ENCODE measurements around the gene HBEGF.

Gene HBEGF

DNA sequence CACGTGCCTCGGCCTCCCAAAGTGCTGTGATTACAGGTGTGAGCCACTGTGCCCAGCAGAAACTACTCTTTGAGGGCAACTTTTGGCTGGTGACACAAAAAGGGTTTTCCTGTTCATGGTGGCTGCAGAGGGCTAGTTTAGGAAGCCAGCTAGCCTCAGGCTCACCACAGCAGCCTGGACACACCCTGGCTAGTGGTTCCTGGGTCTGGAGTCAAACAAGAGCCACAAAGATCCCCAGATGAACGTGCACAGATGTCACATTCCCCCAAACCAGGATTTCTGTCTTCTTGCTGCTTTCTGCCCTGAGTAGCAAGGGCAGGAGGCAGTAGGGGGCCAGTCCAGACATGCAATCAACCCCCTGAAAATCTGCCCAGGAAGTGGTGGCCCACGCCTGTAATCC is 6.8 kb downstream of the HBEGF start:
- no peak overlapping the region for H3K27ac Mint-ChIP-seq
- no peaks in the 10 kb centered on the region for H3K27me3 Mint-ChIP-seq
- ATAC-seq (replicated peaks) (no peak), DNase-seq (no peak)
- peaks cover 10 to 11% of the 10 kb centered on the region in 2 donors for H3K4me1 Mint-ChIP-seq (ENCODE audit: low read depth in 2 of 2)
- H3K9me3 Mint-ChIP-seq = no peaks in the 10 kb centered on the region
- no peak overlapping the region for H3K4me3 Mint-ChIP-seq
- peaks cover 4% of the 10 kb centered on the region for H3K36me3 Mint-ChIP-seq (ENCODE audit: insufficient read depth)

DNA sequence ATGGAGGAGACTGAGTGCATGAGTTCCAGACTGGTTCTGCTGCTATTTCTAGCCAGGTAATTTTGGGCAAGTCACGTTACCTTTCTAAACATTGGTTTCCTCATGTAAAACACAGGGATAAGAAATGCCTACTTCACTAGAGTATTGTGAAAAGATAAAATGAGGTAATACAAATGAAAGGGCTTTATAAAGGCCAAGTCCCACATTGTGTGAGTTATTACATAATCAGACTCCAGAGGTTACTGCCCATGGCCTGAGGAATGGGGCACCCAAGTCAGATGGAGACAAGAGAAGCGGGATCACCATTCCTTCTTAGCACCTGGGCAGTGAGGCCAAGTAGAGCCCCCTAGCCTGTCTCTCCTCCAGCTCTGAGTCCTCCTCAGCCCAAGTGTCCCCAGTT is 7.5 kb downstream of the HBEGF start:
- Mint-ChIP-seq H3K27me3 (no peaks in the 10 kb centered on the region), H3K36me3 (ENCODE audit: insufficient read depth) (peaks cover 4% of the 10 kb centered on the region), H3K4me1 (ENCODE audit: low read depth in 2 of 2) (peaks cover 10 to 11% of the 10 kb centered on the region in 2 donors), H3K9me3 (no peaks in the 10 kb centered on the region), H3K27ac (no peak overlapping the region), H3K4me3 (no peak overlapping the region)
- DNase-seq (no peak), ATAC-seq (replicated peaks) (no peak)

DNA sequence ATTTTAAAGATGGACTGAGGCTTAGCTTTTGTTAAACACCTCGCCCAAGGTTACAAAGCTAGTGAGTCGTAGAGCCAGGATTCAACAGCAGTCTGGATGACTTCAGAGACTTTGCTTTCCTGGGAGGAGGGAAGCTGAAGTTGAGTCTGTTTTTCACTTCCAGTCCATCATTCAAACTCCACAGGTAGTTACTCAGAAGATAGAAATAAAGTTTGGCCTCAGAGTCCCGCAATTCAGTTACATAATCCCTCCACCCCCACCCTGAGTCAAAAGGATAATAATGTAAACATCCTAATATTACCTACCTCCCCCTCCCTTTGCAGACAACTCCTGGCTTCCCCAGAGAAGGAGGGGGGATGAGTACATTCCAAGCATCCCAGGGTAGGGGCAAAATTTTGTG is 8.1 kb downstream of the HBEGF start:
- H3K4me1 Mint-ChIP-seq (ENCODE audit: low read depth in 2 of 2) = peaks cover 10 to 11% of the 10 kb centered on the region in 2 donors
- ATAC-seq (replicated peaks) (no peak), DNase-seq (no peak)
- no peaks in the 10 kb centered on the region for H3K9me3 Mint-ChIP-seq
- no peak overlapping the region for H3K27ac Mint-ChIP-seq
- H3K4me3 Mint-ChIP-seq = no peak overlapping the region
- H3K27me3 Mint-ChIP-seq = no peaks in the 10 kb centered on the region
- peaks cover 4% of the 10 kb centered on the region for H3K36me3 Mint-ChIP-seq (ENCODE audit: insufficient read depth)

DNA sequence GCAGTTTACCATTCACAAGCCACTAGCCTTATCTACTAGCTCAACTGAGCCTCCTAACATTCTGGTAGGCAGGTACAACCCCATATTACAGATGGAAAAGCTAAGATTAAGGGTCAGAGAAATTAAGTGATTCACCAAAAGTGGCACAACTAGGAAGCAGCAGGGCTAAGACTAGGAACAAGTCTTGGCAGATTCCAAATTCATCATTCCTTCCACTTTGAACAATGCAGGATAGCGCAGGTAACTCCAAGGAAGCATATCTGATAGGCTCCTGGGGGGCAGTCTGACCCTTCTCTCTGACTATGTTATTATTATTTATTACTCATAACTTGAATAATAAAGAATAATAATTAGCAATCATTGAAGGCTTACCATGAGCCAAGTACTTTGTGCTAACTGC is 8.5 kb downstream of the HBEGF start:
- no peaks in the 10 kb centered on the region for H3K9me3 Mint-ChIP-seq
- H3K4me3 Mint-ChIP-seq = no peak overlapping the region
- no peak overlapping the region for H3K27ac Mint-ChIP-seq
- no peak for ATAC-seq (replicated peaks)
- H3K4me1 Mint-ChIP-seq (ENCODE audit: low read depth in 2 of 2) = peaks cover 10% of the 10 kb centered on the region in 2 donors
- H3K27me3 Mint-ChIP-seq = no peaks in the 10 kb centered on the region
- H3K36me3 Mint-ChIP-seq (ENCODE audit: insufficient read depth) = peaks cover 4% of the 10 kb centered on the region
- no peak for DNase-seq

DNA sequence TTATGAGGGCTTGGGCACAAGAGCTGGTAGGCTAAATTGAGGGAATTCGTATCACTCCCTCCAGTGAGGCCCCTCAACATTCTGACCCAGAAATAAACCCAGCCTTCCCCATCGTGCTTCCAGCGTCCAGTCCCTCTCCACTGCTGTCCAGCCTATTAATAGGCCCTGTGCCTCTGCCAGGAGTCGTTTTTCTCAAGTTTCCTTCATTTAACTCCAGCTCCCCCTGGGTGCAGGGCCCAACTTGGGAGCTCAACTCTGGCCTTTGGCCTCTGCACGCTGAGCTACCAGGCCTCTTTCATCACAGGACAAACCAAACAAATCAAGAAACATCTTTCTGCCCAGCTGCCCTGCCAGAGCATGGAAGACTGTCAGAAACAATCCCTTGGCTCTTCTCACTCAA is 10.0 kb downstream of the HBEGF start:
- H3K27me3 Mint-ChIP-seq = no peaks in the 10 kb centered on the region
- H3K4me3 Mint-ChIP-seq = no peak overlapping the region
- H3K9me3 Mint-ChIP-seq = no peaks in the 10 kb centered on the region
- no peak for DNase-seq
- no peaks in the 10 kb centered on the region for H3K4me1 Mint-ChIP-seq (ENCODE audit: low read depth in 2 of 2)
- no peak for ATAC-seq (replicated peaks)
- H3K36me3 Mint-ChIP-seq (ENCODE audit: insufficient read depth) = peaks cover 4% of the 10 kb centered on the region
- no peak overlapping the region for H3K27ac Mint-ChIP-seq

DNA sequence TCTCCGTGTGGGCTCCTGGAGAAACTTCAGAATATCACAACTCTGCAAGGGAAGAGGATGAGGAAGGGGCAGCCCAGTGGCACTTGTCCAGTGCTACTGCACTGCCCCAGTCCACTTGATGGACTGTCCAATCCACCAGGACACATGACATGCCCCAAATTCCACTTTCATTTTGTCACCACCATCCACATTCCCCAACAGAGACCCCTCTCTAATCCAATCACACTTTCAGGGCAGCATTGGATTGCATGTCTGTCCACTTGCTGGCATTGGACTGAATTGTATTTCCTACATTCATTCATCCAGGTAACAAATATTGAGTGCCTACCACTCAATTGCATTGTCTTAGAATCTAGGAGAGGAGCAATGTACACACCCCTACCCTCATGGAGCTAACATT is 14.8 kb downstream of the HBEGF start:
- Mint-ChIP-seq H3K4me1 (ENCODE audit: low read depth in 2 of 2) (no peaks in the 10 kb centered on the region), H3K27me3 (peaks cover 0 to 18% of the 10 kb centered on the region in 2 donors), H3K4me3 (no peak overlapping the region), H3K27ac (no peak overlapping the region), H3K36me3 (ENCODE audit: insufficient read depth) (peaks cover 4% of the 10 kb centered on the region), H3K9me3 (no peaks in the 10 kb centered on the region)
- no peak for ATAC-seq (replicated peaks)
- DNase-seq = no peak

DNA sequence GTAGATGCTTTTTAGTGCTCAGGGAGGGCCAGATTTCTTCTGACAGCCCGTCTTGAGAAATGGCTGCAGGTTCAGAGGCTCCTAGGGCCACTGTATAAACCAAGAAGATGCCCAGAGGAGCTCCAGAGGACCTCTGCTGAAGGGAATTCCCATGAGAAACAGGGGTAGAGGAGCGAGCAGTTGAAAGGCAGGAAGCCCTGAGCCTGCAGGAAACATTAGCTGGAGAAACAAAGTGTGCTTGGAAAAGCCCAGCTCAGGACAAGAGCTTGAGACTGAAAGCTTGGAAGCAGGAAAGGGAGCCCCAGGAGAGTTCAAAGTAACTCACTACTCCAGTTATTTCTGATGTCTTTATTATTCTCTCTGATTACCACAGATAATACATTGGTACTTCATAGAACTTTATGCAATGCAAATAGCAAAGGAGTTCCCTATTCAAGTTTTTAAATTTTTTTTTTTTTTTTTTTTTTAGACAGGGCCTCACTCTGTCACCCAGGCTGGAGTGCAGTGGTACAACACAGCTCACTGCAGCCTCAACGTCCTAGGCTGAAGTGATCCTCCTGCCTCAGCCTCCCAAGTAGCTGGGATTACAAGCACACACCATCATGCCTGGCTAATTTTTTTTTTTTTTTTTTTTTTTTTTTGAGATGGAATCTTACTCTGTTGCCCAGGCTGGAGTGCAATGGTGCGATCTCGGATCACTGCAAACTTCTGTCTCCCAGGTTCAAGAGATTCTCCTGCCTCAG is 16.5 kb downstream of the HBEGF start:
- no peaks in the 10 kb centered on the region for H3K9me3 Mint-ChIP-seq
- DNase-seq = no peak
- no peak overlapping the region for H3K27ac Mint-ChIP-seq
- H3K4me3 Mint-ChIP-seq = no peak overlapping the region
- no peaks in the 10 kb centered on the region for H3K4me1 Mint-ChIP-seq (ENCODE audit: low read depth in 2 of 2)
- H3K27me3 Mint-ChIP-seq = peaks cover 0 to 20% of the 10 kb centered on the region in 2 donors
- ATAC-seq (replicated peaks) = no peak
- H3K36me3 Mint-ChIP-seq (ENCODE audit: insufficient read depth) = peaks cover 2% of the 10 kb centered on the region

DNA sequence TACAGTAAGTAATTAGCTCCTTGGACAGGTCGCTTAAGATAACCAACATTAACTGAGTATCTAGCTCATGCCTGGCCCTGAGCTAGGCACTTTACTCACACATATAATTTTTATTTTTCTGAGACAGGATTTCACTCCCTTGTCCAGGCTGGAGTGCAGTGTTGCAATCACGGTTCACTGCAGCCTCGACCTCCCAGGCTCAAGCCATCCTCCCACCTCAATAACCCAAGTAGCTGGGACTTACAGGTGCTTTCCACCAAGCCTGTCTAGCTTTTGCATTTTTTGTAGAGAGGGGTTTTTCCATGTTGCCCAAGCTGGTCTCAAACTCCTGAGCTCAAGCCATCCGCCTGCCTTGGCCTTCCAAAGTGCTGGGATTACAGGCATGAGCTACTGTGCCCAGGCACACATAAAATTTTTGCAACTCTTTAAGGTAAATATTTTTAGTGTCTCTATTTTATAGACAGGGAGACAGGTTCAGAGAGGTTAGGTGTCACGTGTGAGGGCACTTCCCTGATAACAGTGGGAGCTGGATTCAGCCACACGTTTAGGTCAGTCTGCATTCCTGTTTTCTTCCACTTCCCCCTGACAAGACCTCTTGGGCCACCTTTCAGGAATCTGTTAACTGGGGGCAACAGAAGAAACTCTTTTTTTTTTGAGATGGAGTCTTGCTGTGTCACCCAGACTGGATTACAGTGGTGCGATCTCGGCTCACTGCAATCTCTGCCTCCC is 18.2 kb downstream of the HBEGF start:
- Mint-ChIP-seq H3K4me1 (ENCODE audit: low read depth in 2 of 2) (no peaks in the 10 kb centered on the region), H3K4me3 (no peak overlapping the region), H3K27me3 (peaks cover 0 to 20% of the 10 kb centered on the region in 2 donors), H3K36me3 (ENCODE audit: insufficient read depth) (no peaks in the 10 kb centered on the region), H3K9me3 (no peaks in the 10 kb centered on the region), H3K27ac (peak overlapping the region in 1 of 2 donors; percentile 38)
- ATAC-seq (replicated peaks) (no peak), DNase-seq (no peak)

DNA sequence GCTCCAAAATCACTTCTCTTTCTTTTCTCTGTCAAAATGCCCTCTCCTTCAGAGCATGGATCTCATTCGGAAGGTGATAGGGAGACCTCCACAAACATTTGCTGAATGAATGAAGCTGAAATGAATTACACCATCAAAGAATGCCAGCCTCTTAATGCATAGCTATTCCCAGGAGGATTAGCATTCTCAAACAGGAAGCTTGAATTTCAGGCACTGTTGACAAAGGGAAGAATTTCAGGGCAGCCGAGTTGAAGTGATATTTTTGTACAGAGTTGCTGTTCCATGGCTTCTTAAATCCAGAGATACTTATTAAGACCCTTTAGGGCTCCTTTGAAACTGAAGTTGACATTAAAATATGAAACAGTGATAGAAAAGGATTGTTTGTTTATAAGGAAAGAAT is 18.8 kb downstream of the HBEGF start:
- ATAC-seq (replicated peaks) = no peak
- no peaks in the 10 kb centered on the region for H3K36me3 Mint-ChIP-seq (ENCODE audit: insufficient read depth)
- H3K27ac Mint-ChIP-seq = no peak overlapping the region
- no peaks in the 10 kb centered on the region for H3K9me3 Mint-ChIP-seq
- no peak for DNase-seq
- H3K4me1 Mint-ChIP-seq (ENCODE audit: low read depth in 2 of 2) = no peaks in the 10 kb centered on the region
- no peak overlapping the region for H3K4me3 Mint-ChIP-seq
- peaks cover 0 to 20% of the 10 kb centered on the region in 2 donors for H3K27me3 Mint-ChIP-seq

DNA sequence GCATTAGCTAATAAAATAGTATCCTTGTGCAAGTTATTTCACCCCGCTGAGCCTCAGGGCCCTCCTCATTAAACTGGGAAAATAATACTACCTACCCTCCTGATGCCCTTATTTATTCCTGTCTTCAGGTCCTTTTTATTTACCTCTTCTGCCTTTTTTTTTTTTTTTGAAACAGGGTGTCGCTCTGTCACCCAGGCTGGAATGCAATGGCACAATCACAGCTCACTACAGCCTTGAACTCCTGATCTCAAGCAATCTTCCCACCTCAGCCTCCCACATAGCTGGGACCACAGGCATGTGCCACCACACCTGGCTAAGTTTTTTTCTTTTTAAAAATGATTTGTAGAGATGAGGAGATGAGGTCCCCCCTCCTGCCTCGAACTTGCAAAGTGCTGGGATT is 20.9 kb downstream of the HBEGF start:
- H3K4me1 Mint-ChIP-seq (ENCODE audit: low read depth in 2 of 2) = no peaks in the 10 kb centered on the region

DNA sequence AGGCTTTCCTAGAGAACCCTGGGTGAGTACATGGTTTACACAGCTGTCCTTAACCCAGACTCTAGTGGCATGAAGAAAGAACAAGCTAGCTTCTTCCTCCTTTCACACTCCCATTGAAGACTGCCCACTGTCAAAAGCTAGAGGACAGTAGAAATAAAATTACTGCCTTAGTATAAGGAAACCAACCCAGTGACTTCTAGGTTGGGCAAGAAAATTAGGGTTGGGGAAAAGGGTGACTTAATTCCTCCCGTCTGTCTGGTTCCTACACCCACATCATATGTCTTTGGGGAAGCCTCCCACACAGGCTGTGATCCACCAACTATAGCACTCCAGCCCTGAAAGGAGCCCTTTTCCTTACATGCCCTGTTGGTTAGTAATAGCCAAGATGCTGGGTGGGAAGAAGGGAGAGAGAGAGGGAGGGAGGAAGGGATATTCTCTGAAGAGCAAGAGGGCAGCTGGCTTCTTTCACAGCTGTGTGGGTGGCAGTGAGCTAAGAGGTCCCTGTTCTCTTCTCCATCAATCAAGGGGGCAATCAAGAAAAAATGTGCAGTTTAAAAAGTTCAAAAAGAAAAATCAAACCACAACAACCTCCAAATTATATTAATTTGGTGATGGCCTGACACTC is 21.7 kb downstream of the HBEGF start:
- H3K36me3 Mint-ChIP-seq (ENCODE audit: insufficient read depth) = no peaks in the 10 kb centered on the region
- H3K4me3 Mint-ChIP-seq = no peak overlapping the region
- DNase-seq (no peak), ATAC-seq (replicated peaks) (no peak)
- no peaks in the 10 kb centered on the region for H3K4me1 Mint-ChIP-seq (ENCODE audit: low read depth in 2 of 2)
- H3K27ac Mint-ChIP-seq = no peak overlapping the region
- no peaks in the 10 kb centered on the region for H3K9me3 Mint-ChIP-seq
- peaks cover 0 to 19% of the 10 kb centered on the region in 2 donors for H3K27me3 Mint-ChIP-seq

More for the DNA sequence above, 20.9 kb downstream of the HBEGF start:
- ATAC-seq (replicated peaks) (no peak), DNase-seq (no peak)
- Mint-ChIP-seq H3K27ac (peak overlapping the region in 1 of 2 donors; percentile 5), H3K27me3 (peaks cover 0 to 20% of the 10 kb centered on the region in 2 donors), H3K36me3 (ENCODE audit: insufficient read depth) (no peaks in the 10 kb centered on the region), H3K4me3 (no peak overlapping the region), H3K9me3 (no peaks in the 10 kb centered on the region)

DNA sequence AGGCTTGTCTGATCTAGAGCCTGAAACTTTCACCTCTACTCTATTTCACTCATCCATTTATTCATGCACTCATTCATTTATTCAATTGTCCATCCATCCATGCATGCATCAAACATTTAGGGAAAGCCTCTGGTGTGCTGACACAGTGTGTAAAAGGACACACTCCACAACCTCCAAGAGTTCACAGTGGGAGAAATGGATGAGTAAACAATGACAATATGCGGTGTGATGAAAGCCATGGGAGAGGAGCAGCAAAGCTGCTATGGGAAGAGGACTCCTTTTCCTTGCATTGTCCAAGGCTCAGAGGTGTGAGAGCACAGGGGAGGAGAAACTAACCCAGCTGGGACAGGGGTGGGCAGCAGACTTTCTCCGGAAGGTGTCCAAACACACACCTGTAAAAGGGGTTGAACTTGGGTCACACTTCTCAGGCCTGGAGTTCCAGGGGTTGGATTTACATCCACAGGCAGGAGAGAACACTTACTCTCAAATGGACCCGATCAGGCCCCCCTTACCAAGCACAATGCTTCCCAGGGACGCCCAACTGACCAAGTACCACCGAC is 22.3 kb downstream of the HBEGF start:
- H3K4me1 Mint-ChIP-seq (ENCODE audit: low read depth in 2 of 2) = no peaks in the 10 kb centered on the region
- ATAC-seq (replicated peaks) = no peak
- DNase-seq = no peak
- peaks cover 0 to 13% of the 10 kb centered on the region in 2 donors for H3K27me3 Mint-ChIP-seq
- no peaks in the 10 kb centered on the region for H3K9me3 Mint-ChIP-seq
- H3K27ac Mint-ChIP-seq = no peak overlapping the region
- H3K4me3 Mint-ChIP-seq = no peak overlapping the region
- H3K36me3 Mint-ChIP-seq (ENCODE audit: insufficient read depth) = no peaks in the 10 kb centered on the region

DNA sequence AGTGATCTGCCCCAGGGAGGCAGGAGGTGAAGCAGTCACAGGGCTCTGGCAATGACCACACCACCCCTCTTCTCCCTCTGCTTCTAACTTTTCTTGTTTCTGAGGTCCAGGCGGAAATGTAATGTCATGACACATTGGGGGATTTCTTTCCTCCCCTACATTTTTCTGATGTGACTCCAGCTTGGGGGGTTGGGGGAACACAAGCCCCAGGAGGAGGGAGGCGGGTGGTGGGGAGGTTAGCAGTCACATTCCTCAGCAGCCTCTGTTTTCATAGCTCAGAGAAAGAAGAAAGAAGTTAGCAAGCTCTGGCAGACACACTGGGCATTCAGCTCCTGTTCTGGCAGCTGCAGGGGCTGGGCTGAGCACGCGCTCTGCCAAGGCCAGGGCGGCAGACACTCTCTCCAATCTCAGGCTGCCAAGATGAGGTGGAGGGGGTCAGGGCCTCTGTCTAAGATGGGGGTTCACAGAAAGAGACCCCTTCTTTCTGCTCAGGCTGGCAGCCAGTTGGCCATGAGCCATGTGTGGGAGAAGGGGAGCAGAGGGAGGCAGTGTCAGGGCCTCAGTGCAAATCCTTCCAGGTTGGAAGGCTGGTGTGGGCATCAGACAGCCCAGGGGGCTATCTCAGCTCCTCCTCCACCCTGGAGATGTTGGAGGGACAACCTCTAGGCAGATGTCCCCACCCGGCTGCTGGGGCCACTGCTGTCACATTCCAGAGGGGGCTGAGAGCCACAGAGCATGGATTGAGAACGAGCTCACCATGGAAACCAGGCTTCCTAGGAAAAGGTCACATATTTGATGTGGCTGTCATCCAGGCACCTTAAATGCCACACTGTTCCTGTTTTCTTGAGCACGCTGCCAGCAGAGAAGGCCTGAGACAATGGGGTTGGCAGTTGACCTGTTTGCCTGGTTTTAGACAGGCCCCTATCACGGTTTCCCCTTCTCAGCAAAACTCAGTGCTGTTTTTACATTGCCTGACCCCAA is 23.4 kb downstream of the HBEGF start:
- DNase-seq (no peak), ATAC-seq (replicated peaks) (no peak)
- no peaks in the 10 kb centered on the region for H3K36me3 Mint-ChIP-seq (ENCODE audit: insufficient read depth)
- no peaks in the 10 kb centered on the region for H3K9me3 Mint-ChIP-seq
- H3K4me1 Mint-ChIP-seq (ENCODE audit: low read depth in 2 of 2) = peaks cover 0 to under 1% of the 10 kb centered on the region in 2 donors
- no peak overlapping the region for H3K27ac Mint-ChIP-seq
- no peak overlapping the region for H3K4me3 Mint-ChIP-seq
- H3K27me3 Mint-ChIP-seq = peaks cover 0 to 10% of the 10 kb centered on the region in 2 donors

Measured in effector memory CD8-positive, alpha-beta T cell (primary cell).